Measurements from ENCODE around the gene WDR74. TPM values are rescaled to one million over a fixed set of nuclear protein-coding genes. Genes with fewer than 3 reads are reported as not detected.

WDR74 gene
- total and polyA plus RNA-seq, 2 of the 13 experiments (the other 11 are each of a cell fraction or from before 2014, with no cell fraction given): 77.0 to 83.3 TPM

GRCh38 chr11:62805076-62805892 is 34.1 kb downstream of the WDR74 start, which contains the start of gene NXF1 (continued):
- TF ChIP-seq USF2 (IDR thresholded peaks at IDR 0.05; ENCODE audit: low read depth, low read length) (no peak), USF2 (CRISPR knock-in tag; IDR thresholded peaks at IDR 0.05; ENCODE audit: borderline replicate concordance) (no peak; the same call in 1 of the 2 replicates), ZNF672 (CRISPR knock-in tag; IDR thresholded peaks at IDR 0.05) (no peak), ZIK1 (CRISPR knock-in tag; IDR thresholded peaks at IDR 0.05; ENCODE audit: borderline replicate concordance, low read depth) (peak; percentile 83; the same call in 1 of the 2 replicates), ZFAT (CRISPR knock-in tag; conservative IDR thresholded peaks at IDR 0.05) (no peak), POLR2A (IDR thresholded peaks at IDR 0.05; ENCODE audit: insufficient read depth in 1 of 2, low read depth in 2 of 2, low read length in 2 of 2) (peak; percentile 100)
- TF ChIP-seq, protein P1, sequence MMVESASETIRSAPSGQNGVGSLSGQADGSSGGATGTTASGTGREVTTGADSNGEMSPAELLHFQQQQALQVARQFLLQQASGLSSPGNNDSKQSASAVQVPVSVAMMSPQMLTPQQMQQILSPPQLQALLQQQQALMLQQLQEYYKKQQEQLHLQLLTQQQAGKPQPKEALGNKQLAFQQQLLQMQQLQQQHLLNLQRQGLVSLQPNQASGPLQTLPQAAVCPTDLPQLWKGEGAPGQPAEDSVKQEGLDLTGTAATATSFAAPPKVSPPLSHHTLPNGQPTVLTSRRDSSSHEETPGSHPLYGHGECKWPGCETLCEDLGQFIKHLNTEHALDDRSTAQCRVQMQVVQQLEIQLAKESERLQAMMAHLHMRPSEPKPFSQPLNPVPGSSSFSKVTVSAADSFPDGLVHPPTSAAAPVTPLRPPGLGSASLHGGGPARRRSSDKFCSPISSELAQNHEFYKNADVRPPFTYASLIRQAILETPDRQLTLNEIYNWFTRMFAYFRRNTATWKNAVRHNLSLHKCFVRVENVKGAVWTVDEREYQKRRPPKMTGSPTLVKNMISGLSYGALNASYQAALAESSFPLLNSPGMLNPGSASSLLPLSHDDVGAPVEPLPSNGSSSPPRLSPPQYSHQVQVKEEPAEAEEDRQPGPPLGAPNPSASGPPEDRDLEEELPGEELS (CRISPR knock-in tag; IDR thresholded peaks at IDR 0.05): peak; percentile 29; the same call in 1 of the 2 replicates
- TF ChIP-seq, protein P2, sequence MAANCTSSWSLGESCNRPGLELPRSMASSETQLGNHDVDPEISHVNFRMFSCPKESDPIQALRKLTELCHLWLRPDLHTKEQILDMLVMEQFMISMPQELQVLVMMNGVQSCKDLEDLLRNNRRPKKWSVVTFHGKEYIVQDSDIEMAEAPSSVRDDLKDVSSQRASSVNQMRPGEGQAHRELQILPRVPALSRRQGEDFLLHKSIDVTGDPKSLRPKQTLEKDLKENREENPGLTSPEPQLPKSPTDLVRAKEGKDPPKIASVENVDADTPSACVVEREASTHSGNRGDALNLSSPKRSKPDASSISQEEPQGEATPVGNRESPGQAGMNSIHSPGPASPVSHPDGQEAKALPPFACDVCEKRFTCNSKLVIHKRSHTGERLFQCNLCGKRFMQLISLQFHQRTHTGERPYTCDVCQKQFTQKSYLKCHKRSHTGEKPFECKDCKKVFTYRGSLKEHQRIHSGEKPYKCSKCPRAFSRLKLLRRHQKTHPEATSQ (CRISPR knock-in tag; IDR thresholded peaks at IDR 0.05; ENCODE audit: borderline replicate concordance): peak; percentile 97; the same call in 1 of the 2 replicates
- TF ChIP-seq, protein P3, sequence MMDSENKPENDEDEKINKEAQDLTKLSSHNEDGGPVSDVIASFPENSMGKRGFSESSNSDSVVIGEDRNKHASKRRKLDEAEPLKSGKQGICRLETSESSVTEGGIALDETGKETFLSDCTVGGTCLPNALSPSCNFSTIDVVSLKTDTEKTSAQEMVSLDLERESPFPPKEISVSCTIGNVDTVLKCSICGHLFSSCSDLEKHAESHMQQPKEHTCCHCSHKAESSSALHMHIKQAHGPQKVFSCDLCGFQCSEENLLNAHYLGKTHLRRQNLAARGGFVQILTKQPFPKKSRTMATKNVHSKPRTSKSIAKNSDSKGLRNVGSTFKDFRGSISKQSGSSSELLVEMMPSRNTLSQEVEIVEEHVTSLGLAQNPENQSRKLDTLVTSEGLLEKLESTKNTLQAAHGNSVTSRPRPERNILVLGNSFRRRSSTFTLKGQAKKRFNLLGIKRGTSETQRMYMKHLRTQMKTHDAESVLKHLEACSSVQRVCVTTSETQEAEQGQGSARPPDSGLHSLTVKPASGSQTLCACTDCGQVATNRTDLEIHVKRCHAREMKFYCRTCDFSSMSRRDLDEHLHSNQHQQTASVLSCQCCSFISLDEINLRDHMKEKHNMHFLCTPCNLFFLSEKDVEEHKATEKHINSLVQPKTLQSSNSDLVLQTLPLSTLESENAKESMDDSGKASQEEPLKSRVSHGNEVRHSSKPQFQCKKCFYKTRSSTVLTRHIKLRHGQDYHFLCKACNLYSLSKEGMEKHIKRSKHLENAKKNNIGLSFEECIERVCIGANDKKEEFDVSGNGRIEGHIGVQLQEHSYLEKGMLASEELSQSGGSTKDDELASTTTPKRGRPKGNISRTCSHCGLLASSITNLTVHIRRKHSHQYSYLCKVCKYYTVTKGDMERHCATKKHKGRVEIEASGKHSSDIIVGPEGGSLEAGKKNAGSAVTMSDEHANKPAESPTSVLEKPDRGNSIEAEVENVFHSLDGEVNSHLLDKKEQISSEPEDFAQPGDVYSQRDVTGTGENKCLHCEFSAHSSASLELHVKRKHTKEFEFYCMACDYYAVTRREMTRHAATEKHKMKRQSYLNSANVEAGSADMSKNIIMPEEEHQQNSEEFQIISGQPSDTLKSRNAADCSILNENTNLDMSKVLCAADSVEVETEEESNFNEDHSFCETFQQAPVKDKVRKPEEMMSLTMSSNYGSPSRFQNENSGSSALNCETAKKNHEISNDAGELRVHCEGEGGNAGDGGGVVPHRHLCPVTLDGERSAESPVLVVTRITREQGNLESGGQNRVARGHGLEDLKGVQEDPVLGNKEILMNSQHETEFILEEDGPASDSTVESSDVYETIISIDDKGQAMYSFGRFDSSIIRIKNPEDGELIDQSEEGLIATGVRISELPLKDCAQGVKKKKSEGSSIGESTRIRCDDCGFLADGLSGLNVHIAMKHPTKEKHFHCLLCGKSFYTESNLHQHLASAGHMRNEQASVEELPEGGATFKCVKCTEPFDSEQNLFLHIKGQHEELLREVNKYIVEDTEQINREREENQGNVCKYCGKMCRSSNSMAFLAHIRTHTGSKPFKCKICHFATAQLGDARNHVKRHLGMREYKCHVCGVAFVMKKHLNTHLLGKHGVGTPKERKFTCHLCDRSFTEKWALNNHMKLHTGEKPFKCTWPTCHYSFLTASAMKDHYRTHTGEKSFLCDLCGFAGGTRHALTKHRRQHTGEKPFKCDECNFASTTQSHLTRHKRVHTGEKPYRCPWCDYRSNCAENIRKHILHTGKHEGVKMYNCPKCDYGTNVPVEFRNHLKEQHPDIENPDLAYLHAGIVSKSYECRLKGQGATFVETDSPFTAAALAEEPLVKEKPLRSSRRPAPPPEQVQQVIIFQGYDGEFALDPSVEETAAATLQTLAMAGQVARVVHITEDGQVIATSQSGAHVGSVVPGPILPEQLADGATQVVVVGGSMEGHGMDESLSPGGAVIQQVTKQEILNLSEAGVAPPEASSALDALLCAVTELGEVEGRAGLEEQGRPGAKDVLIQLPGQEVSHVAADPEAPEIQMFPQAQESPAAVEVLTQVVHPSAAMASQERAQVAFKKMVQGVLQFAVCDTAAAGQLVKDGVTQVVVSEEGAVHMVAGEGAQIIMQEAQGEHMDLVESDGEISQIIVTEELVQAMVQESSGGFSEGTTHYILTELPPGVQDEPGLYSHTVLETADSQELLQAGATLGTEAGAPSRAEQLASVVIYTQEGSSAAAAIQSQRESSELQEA (CRISPR knock-in tag; IDR thresholded peaks at IDR 0.05; ENCODE audit: not compliant biosample characterization): no peak

All from HepG2 (cell line).